Measurements from ENCODE around the gene MYO18A. TPM values are rescaled to one million over a fixed set of nuclear protein-coding genes. Genes with fewer than 3 reads are reported as not detected.

MYO18A gene
- total and polyA plus RNA-seq, 5 donors, result 206 to 312 (median 251) TPM

- Histone ChIP-seq H3K4me1 (ENCODE audit: control insufficient read depth, insufficient read depth, low read length) (peaks cover under 1% of the 10 kb centered on the region), H3K4me3 (ENCODE audit: low read length) (no peak overlapping the region), H3K27ac (ENCODE audit: low read length) (no peak overlapping the region), H3K27me3 (ENCODE audit: control insufficient read depth, insufficient read depth) (no peaks in the 10 kb centered on the region), H3K9me3 (ENCODE audit: control insufficient read depth, low read length) (no peaks in the 10 kb centered on the region)
- DNase-seq (no peak), ATAC-seq (no peak)
- intact Hi-C loops (cut with DNase I), result no loop called here
- 90% methylated on average over 4 of the region's 4 CpGs for WGBS
Measured at GRCh38 chr17:29103341-29103740, 76.9 kb downstream of the MYO18A start.

DNA sequence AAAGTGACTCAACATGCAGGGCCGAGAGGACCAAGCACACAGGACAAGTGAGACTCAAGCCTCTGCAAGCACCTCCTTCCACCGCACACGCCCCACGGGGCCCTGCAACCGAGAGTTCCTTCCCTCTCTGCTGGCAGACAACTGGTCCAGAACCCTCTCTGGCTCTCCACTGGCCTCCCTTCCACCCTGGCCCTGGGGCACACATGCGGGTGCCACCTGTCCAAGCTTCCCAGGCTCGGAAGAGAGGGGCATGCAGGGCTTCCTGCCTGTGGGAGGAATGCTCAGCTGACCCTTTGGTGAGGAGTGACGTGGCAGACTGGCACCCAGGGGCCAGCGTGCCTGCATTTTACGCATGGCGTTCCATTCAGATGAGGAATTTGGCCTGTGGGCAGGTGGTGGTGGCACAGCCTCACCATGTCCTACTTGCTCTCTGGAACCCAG is 77.4 kb downstream of the MYO18A start:
- Histone ChIP-seq H3K27me3 (ENCODE audit: control insufficient read depth, insufficient read depth) (no peaks in the 10 kb centered on the region), H3K4me1 (ENCODE audit: control insufficient read depth, insufficient read depth, low read length) (no peaks in the 10 kb centered on the region), H3K4me3 (ENCODE audit: low read length) (no peak overlapping the region), H3K9me3 (ENCODE audit: control insufficient read depth, low read length) (no peaks in the 10 kb centered on the region), H3K27ac (ENCODE audit: low read length) (no peak overlapping the region)
- ATAC-seq, result no peak
- WGBS, result 81% methylated on average over 11 of the region's 11 CpGs
- intact Hi-C loops (cut with DNase I), result no loop called here
- DNase-seq, result no peak

- intact Hi-C loops (cut with DNase I), result no loop called here
- WGBS, result 83% methylated on average over 3 of the region's 3 CpGs
- ATAC-seq, result no peak
- H3K4me3 ChIP-seq (ENCODE audit: low read length), result no peak overlapping the region
- no peaks in the 10 kb centered on the region for H3K9me3 ChIP-seq (ENCODE audit: control insufficient read depth, low read length)
- no peak overlapping the region for H3K27ac ChIP-seq (ENCODE audit: low read length)
- DNase-seq, result no peak
- no peaks in the 10 kb centered on the region for H3K4me1 ChIP-seq (ENCODE audit: control insufficient read depth, insufficient read depth, low read length)
- no peaks in the 10 kb centered on the region for H3K27me3 ChIP-seq (ENCODE audit: control insufficient read depth, insufficient read depth)
Measured at GRCh38 chr17:29102046-29102445, 78.2 kb downstream of the MYO18A start.

DNA sequence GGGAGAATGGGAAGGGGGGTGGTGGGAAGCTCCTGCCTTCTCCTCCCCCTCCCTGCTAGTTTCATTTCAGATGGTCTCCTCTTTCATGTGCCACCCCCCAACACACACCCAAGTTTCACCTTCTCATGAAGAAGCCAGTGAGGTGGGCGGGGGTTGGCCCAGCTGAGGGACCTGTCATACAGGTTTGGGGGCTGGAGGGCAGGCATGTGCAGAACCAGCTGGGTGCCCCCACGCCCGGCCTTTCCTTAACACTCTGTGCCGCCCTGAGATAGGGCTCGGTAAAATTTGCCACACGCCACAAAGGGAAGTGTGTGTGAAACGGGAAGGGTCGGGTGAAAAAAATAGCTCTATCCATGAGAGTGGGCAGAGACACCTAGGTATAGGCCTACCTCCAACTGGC is 79.9 kb downstream of the MYO18A start:
- Histone ChIP-seq H3K4me1 (ENCODE audit: control insufficient read depth, insufficient read depth, low read length) (no peaks in the 10 kb centered on the region), H3K27me3 (ENCODE audit: control insufficient read depth, insufficient read depth) (no peaks in the 10 kb centered on the region), H3K27ac (ENCODE audit: low read length) (no peak overlapping the region), H3K4me3 (ENCODE audit: low read length) (no peak overlapping the region), H3K9me3 (ENCODE audit: control insufficient read depth, low read length) (no peaks in the 10 kb centered on the region)
- WGBS, result 79% methylated on average over 8 of the region's 8 CpGs
- ATAC-seq (no peak), DNase-seq (no peak)
- intact Hi-C loops (cut with DNase I), result no loop called here

DNA sequence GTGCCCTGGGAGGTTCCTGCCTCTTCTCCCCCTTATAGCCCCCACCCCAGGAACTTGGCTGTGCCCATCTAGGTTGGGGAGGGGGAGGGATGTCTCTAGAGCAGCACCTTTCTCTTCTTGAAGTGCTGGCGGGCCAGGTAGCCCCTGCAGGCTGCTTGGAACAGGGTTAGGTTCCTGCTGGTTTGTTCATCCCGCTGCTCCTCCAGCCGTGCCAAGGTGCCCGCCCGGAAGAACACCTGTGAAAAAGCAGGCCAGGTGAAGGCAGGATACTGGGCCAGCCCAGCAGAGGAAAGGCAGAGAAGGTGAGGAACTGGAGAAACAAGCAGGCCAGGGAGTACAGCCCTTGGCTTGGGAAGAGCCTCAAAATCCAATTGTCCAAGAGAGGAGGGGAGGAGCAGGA is 80.7 kb downstream of the MYO18A start:
- Histone ChIP-seq H3K9me3 (ENCODE audit: control insufficient read depth, low read length) (no peaks in the 10 kb centered on the region), H3K27ac (ENCODE audit: low read length) (no peak overlapping the region), H3K4me3 (ENCODE audit: low read length) (no peak overlapping the region), H3K27me3 (ENCODE audit: control insufficient read depth, insufficient read depth) (no peaks in the 10 kb centered on the region), H3K4me1 (ENCODE audit: control insufficient read depth, insufficient read depth, low read length) (no peaks in the 10 kb centered on the region)
- intact Hi-C loops (cut with DNase I), result no loop called here
- ATAC-seq, result no peak
- DNase-seq, result no peak
- WGBS, result 92% methylated on average over 5 of the region's 5 CpGs

DNA sequence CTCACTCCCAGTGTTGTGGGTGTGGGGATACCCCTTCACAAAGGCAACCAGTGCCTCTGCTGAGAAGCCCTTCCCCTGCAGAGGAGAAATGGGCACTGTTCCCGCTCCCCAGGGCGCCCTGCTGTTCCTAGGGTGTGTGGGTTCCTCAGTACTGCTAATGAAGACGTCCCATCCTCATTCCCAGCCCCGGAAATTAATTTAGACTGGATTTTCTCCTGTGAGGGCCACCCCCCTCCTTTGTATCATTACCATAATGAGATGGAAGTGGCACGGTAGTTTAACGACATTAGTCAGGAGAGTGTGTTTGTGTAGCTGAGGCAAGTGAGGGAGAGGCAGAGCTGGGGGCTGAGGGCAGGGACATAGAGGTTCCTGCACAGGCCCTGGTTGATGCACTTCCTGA is 84.1 kb downstream of the MYO18A start:
- no peak for ATAC-seq
- WGBS, result 73% methylated on average over 6 of the region's 6 CpGs

DNA sequence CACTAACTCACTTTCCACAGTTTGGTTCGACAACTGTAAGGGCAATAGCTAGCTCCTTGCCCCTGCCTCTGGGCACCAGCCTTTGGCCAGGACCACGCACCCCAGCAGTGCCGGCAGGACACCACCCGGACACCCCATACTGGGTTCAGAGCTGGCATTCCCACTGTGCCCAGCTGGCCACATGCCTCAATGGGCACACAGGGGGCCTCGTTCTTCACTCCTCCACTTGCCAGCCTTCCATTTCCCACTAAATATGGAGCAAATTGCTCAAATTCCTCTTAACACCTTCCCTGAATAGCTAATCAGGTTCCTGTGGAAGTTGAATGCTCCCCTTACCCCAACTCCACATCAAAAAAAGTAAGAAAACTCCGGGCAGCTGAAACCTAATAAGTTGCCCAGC is 84.8 kb downstream of the MYO18A start:
- Histone ChIP-seq H3K4me1 (ENCODE audit: control insufficient read depth, insufficient read depth, low read length) (no peaks in the 10 kb centered on the region), H3K27ac (ENCODE audit: low read length) (no peak overlapping the region), H3K4me3 (ENCODE audit: low read length) (no peak overlapping the region), H3K9me3 (ENCODE audit: control insufficient read depth, low read length) (no peaks in the 10 kb centered on the region), H3K27me3 (ENCODE audit: control insufficient read depth, insufficient read depth) (no peaks in the 10 kb centered on the region)
- peak in 1 of 3 donors; percentile 8 for DNase-seq
- intact Hi-C loops (cut with DNase I), result no loop called here
- WGBS, result 88% methylated on average over 6 of the region's 6 CpGs
- no peak for ATAC-seq

More for the DNA sequence above, 84.1 kb downstream of the MYO18A start:
- Histone ChIP-seq H3K4me3 (ENCODE audit: low read length) (no peak overlapping the region), H3K9me3 (ENCODE audit: control insufficient read depth, low read length) (no peaks in the 10 kb centered on the region), H3K27ac (ENCODE audit: low read length) (no peak overlapping the region), H3K27me3 (ENCODE audit: control insufficient read depth, insufficient read depth) (no peaks in the 10 kb centered on the region), H3K4me1 (ENCODE audit: control insufficient read depth, insufficient read depth, low read length) (no peaks in the 10 kb centered on the region)
- intact Hi-C loops (cut with DNase I), result no loop called here
- no peak for DNase-seq

GRCh38 chr17:29094101-29094708 is 86.0 kb downstream of the MYO18A start:
- Histone ChIP-seq H3K9me3 (ENCODE audit: control insufficient read depth, low read length) (no peaks in the 10 kb centered on the region), H3K27me3 (ENCODE audit: control insufficient read depth, insufficient read depth) (no peaks in the 10 kb centered on the region), H3K4me1 (ENCODE audit: control insufficient read depth, insufficient read depth, low read length) (no peaks in the 10 kb centered on the region), H3K4me3 (ENCODE audit: low read length) (no peak overlapping the region), H3K27ac (ENCODE audit: low read length) (no peak overlapping the region)
- DNase-seq (peak in 1 of 3 donors; percentile 18), ATAC-seq (no peak)
- WGBS, result 88% methylated on average over 11 of the region's 11 CpGs
- intact Hi-C loops (cut with DNase I), result no loop called here

GRCh38 chr17:29093090-29093871 is 86.9 kb downstream of the MYO18A start:
- peak in 2 of 3 donors; percentile 33 to 47 for DNase-seq
- H3K4me3 ChIP-seq (ENCODE audit: low read length), result no peak overlapping the region
- no peaks in the 10 kb centered on the region for H3K27me3 ChIP-seq (ENCODE audit: control insufficient read depth, insufficient read depth)
- H3K4me1 ChIP-seq (ENCODE audit: control insufficient read depth, insufficient read depth, low read length), result no peaks in the 10 kb centered on the region
- no peak overlapping the region for H3K27ac ChIP-seq (ENCODE audit: low read length)
- no peak for ATAC-seq
- WGBS, result 92% methylated on average over 20 of the region's 20 CpGs
- intact Hi-C loops (cut with DNase I), result no loop called here
- H3K9me3 ChIP-seq (ENCODE audit: control insufficient read depth, low read length), result no peaks in the 10 kb centered on the region

DNA sequence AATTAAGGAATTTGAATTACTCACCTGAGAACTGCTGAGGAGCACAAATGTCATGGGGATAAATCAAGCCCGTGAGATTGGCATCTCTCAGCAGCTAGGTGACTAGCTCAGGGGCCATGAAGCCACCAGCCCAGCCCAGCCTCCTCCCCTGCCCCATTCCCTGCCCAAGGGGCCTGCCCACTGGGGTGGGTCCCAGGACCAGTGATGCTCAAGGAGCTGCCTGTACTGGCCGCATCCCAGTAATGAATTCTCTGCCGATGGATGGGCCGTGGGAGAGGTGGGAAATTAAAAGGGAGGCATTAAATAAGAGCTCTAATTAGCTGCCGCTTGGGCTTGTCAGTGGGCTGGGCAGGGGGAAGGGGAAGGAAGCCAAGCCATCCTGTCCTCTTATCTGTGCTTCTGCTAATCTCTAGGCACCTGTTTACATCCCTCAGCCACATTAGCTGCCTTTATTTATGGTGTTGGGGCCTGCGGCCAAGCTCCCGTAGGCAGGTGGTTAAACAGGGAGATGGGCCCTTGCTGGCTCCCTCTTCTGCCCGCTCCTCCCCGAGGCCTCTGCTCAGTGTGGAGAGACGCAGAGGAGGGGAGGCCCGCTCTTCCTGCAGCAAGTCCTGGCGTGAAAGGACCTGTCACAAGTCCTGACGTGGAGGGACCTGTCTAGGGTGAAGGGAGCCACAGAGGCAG is 88.5 kb downstream of the MYO18A start:
- no peaks in the 10 kb centered on the region for H3K9me3 ChIP-seq (ENCODE audit: control insufficient read depth, low read length)
- H3K27ac ChIP-seq (ENCODE audit: low read length), result no peak overlapping the region
- 67% methylated on average over 13 of the region's 13 CpGs for WGBS
- intact Hi-C loops (cut with DNase I), result no loop called here
- DNase-seq (peak in 2 of 3 donors; percentile 33 to 41), ATAC-seq (no peak)
- H3K27me3 ChIP-seq (ENCODE audit: control insufficient read depth, insufficient read depth), result no peaks in the 10 kb centered on the region
- no peak overlapping the region for H3K4me3 ChIP-seq (ENCODE audit: low read length)
- H3K4me1 ChIP-seq (ENCODE audit: control insufficient read depth, insufficient read depth, low read length), result no peaks in the 10 kb centered on the region

All from right cardiac atrium (tissue), 5 donors.